Inferior parietal cortex (tissue), 1 donor: ENCODE results near the gene OR52J3.

Experiments
- DNase-seq: peaks from one replicate; pipeline ENCODE4 v3.0.0-alpha.2; 2016; ENCODE audit errors: extremely low spot score

The OR52J3 gene

GRCh38 chr11:5092821-5093585 is 46.7 kb downstream of the OR52J3 start:
- DNase-seq: no peak

- DNase-seq: no peak
These were observed 49.7 kb downstream of the OR52J3 start for GRCh38 chr11:5096011-5096410.
